HG02885 (cell line): ENCODE results near the gene ZPR1.

Experiments used
- ATAC-seq: cut with Tn5 transposase; IDR thresholded peaks from one replicate; pipeline ENCODE4 v1.9.1; 2021; ENCODE audit warnings: mild to moderate bottlenecking; ENCODE audit not compliant: unreplicated experiment, poor library complexity

ZPR1 gene

GRCh38 chr11:116727990-116728389 is 59.8 kb downstream of the ZPR1 start:
- no peak for ATAC-seq

- ATAC-seq = no peak
These were observed 62.2 kb downstream of the ZPR1 start for GRCh38 chr11:116725434-116726221.

GRCh38 chr11:116724813-116725212 is 63.0 kb downstream of the ZPR1 start:
- no peak for ATAC-seq
